ENCODE results near the gene LAYN.

Gene LAYN

DNA sequence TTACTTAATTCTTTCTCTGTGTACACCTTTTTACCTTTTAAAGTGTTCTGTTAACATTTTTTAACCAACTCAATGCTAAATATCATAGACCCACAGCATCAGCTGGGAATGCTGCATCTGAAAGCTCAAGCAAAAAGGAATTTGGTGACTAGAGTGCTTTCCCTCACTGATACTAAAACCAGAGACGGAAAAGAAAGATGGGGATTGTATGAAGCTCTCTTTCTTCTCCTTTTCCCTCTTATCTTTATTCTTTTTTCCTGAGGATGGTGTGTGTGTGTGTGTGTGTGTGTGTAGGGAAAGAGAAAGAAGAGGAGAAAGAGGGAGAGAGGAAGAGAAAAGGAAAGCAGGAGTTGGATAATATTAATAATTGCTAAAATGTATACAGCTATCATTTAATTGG lies 57.6 kb downstream of the LAYN start:
- no peak for DNase-seq (ENCODE audit: low spot score)

DNA sequence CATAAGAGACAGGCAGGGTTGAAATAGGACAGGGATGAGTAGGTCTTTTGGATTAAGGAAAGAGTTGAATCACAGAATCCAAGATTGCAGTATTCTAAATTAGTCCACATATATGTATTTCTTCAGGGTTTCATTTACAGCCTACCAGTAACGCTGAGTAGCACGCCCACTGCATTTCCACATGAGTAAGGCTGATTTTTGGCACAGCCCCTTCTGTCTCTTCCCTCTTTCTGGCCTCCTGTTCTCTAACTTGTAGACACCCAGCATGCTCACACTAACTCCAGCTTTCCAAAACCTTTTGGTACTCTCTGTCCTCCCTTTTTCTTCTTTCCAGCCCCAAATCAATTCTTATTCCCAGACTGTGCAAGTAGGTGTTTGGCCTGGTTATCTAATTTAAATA lies 58.0 kb downstream of the LAYN start:
- DNase-seq (ENCODE audit: low spot score), result no peak

DNA sequence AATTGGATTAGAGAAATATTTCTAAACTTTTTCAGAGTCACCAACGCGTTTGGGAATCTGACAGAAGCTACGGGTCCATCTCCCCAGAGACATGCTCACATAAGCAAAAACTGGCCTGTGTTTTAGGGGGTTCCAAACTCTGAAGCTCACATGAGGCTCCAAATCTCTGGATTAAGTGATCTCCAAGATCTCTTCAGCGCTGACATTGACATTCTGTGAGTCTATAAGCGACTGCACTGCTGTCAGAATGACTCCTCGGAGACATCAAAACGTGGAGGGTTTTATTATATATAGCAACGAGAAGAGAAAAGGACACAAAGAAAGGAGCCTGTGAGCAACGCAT lies 61.1 kb downstream of the LAYN start:
- no peak for DNase-seq (ENCODE audit: low spot score)

DNA sequence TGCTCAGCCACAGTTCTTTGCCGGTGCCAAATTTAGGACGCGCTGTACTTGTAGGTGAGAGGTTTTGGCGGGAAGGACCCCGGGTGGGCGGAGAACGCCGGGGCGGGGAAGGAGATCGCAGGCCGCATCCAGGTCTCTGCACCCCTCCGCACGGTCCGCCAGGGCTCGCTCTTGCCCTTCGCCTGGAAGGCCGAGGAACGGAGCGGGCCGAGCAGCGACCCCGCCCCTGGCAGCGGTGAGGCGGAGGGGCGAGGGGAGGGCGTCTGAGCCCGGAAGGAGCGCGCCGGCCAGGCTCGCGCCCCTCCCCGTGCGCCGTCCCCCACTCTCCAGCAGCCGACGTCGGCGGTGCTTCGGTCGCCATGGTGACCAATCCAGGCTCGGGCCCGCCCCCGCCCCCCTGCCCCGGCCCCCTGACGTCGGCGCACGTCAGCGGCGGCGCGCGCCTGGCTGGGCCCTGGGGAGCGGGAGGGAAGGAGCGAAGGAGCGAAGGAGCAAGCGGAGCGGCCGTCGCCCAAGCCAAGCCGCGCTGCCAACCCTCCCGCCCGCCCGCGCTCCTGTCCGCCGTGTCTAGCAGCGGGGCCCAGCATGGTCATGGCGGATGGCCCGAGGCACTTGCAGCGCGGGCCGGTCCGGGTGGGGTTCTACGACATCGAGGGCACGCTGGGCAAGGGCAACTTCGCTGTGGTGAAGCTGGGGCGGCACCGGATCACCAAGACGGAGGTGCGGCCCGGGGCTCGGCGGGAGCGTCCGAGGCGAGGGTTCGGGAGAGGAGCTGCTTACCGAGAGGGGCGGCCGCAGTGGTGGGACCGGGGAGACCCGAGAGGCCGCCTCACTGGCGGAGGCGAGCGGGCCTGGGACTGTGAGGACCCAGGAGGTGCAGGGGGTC lies 61.7 kb downstream of the LAYN start, which contains the start of gene SIK2:
SIK2 (plus strand) TSS at position 471 of the 886 bp plus-strand sequence; CDS start at position 586, 115 bp downstream.
- peak; percentile 93 for DNase-seq (ENCODE audit: low spot score)

DNA sequence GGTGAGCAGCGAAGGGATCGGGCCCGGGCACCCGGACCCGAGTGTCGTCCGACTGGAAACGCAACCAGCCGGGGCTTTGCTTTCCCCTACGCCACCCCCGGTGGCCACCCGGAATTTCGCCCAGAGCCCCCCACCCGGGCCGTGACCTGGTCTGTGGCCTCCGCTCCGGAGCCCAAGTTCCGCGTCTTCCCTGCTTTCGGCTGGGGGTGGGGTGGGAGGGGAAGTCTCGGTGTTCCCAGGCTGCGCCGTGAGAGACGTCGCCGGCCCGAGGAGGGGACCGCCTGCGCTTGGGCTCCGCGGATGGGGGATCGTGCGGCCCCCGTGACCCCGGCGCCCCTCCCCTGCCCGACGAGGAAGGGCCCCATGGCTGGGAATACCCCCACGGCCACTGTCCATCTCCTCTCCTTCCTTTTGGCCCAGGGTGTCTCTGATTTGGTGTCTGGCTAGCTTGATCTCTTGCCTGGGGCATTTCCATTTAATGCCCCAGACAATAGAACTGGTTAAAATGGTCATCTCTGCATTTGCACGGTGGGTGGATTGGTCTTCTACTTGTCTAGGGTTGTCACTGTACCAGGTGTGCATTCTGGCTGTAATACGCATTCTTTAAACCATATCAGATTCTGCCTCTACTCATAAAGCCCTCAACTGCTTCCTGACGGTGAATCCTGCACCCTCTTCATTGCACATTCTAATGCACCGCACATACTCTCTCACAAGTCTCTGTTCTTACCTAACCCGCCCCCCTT lies 62.5 kb downstream of the LAYN start:
- DNase-seq (ENCODE audit: low spot score), result peak; percentile 39

DNA sequence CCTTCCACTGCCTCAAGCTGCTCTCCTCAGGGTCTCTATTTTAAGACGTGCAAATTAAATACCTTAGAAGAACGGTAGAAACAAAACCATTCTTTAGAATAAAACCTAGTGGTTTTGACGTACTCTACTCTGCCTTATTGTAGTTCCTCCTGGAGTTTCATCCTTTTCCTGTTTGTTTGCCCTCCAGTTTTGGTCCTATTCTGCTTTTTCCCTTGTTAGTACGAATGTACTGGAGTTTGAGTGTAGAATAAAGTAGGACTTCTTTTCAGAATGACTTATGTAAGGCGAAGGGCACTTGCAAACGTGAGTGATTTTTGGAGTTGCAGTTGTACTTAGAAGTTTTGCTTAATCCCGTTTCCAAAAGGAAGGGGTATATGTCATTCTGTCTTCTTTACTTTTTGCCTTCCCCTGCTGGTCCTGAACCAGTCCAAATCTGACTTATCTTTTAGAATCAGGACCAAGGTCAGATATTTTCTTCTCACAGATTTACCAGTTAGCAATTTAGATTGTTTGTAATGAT lies 63.2 kb downstream of the LAYN start:
- DNase-seq (ENCODE audit: low spot score), result no peak

DNA sequence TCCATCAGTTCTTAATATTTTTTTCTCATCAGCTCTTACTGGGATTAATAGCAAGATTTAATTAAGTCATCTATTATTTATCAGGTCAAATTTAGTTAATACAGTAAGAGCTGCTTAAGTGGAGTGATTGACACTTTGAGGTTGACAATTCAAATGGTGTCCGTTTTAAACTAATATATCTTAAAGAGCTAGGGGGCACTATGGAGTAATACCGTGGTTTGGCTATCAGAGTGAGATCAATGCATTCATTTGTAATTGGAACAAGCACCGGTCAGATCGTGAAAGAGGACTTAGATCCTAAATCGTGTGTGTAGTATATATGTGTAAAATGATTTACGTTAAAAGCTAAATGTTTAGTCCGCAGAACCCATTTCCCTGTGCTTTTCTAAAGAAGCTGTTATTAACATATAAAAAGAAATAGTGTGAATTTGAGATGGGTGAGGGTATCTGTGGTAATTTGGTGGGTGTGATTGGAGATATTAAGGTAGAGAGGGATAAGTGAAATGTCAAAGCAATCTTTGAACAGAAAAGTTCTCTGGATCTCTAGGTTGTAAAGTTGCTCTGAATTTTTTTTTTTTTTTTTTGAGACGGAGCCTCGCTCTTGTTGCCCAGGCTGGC lies 64.0 kb downstream of the LAYN start:
- DNase-seq (ENCODE audit: low spot score), result peak; percentile 67

DNA sequence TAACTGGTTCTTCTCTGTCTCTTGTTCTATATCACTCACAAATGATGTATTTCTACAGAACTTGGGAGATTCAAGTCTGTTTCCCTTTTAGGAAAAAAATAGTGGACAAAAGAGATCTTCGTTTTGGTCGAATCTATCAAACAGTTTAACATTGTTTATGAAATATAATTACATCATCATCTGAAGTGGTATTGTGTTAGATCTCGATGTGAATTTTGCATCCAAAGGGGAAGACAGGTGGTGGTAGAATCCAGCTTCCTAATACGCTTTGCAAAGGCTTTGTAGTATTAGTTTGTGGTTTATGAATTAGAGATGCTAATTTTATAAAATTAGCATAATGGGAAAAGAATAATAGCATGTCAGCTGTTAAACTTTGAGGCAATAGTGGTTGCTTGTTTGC lies 65.2 kb downstream of the LAYN start:
- no peak for DNase-seq (ENCODE audit: low spot score)

DNA sequence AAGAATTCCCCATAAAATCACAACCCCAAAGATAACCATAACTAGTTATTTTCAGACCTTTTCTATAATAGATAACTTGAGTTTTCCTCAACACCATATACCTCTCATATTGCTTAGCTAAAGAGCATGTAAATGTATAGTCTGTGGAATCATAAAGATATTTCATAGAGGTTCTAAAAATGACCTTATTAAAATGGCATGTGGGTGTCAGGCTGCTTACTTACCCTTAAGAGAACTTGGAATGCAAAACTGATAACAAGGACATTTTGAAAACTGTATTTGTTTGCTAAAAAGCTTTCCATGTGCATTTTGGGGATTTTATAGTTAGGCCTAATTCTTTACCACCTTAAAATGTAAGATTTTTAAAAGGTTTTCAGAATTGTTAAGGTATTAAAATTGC lies 66.5 kb downstream of the LAYN start:
- DNase-seq (ENCODE audit: low spot score), result no peak

DNA sequence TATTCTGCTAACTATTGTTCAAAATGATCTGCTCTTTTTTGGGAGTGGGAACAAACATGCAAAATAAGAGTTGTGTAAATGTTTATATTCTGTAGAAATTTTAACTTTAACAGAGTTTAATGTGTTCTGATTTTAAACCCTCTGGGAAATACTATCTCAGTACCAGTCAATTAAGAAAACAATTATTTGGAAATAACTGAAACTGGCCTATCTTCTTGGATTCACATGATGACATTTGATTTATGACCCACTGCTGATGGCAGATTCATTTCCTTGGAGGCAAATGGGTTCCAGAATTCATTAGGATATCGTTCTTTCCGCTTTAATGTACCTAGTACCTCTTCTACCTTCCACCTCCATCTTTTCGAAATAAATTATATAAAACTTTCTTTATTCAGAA lies 67.2 kb downstream of the LAYN start:
- no peak for DNase-seq (ENCODE audit: low spot score)
